GM21786 (cell line): ENCODE data around the gene VAMP1.

Source experiments
- ATAC-seq: cut with Tn5 transposase; IDR thresholded peaks from one replicate; pipeline ENCODE4 v1.9.1; 2021; ENCODE audit not compliant: unreplicated experiment

Gene VAMP1

DNA sequence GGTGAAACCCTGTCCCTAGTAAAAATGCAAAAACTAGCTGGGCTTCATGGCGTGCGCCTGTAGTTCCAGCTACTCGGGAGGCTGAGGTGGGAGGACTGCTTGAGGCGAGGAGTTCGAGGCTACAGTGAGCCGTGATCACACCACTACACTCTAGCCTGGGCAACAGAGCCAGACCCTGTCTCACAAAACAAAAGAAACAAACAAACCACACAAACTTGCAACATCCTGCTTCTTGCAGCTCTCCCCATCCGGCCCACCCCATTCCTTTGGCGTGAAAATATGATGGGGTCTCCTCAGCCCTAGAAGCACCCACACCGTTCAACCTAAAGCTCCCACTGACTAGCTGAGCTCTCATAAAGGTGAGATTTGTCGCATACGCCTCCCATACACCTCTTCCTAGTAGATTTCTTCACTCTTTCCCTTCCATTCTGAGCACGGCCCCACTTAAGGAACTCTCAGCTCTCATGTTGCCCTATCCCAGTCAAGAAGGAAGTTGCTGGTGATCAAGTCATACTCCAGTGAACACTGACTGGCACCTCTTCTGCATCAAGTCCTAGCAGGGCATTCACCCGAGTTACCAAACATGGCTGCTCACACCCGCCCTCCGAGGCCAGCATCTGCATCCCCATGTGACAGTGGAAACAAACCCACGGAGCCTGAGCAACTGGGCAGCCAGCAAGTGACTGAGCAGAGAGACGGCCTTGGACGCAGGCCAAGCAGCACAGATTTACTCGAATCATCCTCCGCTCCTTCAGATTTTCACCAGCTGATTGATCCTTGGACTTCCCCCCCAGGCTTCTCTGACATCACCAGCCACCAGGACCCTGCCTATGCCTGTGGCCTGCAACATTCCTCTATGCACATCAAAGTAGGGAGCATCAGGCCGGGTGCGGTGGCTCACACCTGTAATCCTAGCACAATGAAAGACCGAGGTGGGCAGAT lies 44.6 kb downstream of the VAMP1 start:
- no peak for ATAC-seq

DNA sequence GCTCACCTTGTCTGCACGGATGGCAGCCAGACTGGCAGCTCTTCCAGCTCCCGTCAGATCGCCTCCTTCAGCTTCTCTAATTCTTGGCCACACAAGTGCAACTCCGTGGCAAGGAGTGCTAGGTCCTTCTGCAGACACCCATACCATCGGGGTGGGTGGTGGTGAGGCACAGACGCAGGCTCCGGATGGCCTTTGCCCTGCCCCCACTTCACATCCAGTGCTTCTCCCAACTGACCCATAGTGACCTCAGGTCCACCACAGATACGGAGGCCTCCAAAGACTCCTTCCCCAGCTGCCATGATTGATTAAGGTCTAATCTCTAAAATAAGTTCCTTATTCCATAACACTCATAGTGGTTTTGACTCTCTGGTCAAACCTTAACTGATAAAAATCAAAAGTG lies 45.6 kb downstream of the VAMP1 start:
- ATAC-seq, result no peak

DNA sequence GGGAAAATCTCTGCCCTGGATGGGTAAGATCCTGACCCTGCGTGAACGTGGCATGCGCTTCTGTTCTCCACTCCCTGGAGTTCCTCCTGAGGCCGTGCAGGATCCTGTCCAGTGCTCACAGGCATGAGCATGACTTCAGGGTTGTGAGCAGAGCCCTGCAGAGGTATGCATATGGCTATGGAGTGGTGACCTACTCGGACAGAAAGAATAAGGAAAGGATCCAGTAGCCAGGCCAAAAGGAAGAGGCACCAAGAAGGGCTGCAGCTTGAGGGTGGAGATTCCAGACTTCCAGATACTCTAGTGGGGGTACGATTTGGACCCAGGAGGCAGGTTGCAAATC lies 46.5 kb downstream of the VAMP1 start:
- ATAC-seq, result no peak

DNA sequence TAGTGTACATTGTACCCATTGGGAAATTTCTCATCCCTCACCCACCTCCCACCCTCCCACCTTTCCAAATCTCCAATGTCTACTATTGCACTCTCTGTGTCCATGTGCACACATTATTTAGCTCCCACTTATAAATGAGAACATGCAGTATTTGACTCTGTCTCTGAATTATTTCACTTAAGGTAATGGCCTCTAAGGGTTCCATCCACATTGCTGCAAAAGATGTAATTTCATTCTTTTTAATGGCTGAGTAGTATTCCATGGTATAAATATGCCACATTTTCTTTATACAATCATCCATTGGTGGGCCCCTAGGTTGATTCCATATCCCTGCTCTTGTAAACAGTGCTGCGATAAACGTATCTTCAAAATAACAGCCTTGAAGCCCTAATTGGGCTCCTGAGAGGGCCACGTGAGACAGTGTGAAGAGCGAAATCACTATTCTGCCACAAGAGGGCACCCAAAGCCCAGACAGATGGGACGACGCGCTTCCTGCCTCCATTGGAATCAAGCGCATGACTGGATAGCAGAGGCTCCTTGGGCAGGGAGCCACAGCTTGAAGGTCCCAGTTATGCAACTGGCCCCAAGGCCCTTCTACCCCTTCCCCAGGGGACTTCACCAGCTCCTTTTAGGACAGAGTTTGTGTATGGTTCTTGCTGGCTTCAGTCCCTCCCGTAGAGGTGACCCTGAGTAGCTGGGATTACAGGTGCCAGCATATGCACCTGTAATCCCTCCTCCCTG lies 47.0 kb downstream of the VAMP1 start:
- peak; percentile 36 for ATAC-seq

DNA sequence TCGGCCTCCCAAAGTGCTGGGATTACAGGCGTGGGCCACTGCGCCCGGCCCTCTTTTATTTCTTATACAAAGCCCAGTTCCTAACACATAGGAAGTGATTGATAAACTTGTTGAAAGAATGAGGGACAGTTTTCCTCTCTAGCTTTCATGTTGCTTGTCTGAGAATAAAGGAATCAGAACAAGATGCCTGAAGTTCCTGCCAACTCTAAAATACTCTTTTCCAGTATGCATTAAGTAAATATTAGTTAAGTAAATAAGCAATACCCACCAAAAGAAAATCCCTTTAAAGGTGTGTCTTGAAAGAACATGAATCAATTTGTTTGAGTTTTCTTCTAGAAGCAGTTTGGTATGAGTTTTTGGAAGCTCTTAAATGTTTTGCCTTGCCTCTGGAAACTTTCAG lies 50.1 kb downstream of the VAMP1 start:
- no peak for ATAC-seq

DNA sequence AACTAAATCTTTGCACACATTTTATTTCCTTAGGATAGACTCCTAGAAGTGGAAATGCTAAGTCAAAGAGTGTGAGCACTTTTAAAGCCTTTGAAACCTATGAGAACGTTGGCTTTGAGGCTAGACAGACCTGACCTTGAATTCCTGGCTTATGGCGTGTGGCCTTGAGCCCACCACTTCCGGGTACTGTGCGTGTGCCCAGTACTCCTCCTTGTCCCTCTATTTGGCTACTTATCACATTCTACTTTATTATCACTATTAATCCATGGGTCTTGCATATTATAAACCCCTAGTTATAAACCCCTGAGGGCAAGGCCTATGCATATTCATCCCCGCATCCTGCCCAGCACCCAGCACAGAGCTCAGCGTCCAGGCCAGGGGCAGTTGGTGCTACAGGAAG lies 51.7 kb downstream of the VAMP1 start:
- no peak for ATAC-seq

DNA sequence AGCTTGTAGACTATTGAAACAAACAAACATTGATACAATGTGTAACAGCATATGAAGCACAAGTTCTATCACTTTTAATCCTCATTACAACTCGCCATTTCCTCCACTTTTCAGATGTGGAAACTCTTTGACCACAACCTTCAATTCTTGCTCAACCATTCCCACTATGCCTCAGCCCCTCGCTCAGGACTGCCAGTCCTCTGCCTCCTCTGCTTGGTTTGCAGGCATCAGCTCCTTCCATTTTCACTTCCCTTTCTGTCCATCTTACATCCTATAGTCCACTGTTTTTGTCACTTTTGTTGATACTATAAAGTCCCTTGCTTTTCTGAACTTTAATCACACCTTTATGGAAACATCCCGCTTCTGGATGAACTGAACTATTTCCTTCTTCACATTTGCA lies 53.9 kb downstream of the VAMP1 start:
- ATAC-seq, result no peak
